GM19025 (cell line): Measurements from ENCODE around the gene SON.
"Not testable (repeated sequence)": the region's sequence is repeated elsewhere in the genome, so short reads cannot be mapped to it uniquely, and the experiment has no call there.

Experiments used
- ATAC-seq: cut with Tn5 transposase; IDR thresholded peaks from one replicate; pipeline ENCODE4 v1.9.1; 2021; ENCODE audit warnings: mild to moderate bottlenecking, low read depth, moderate library complexity; ENCODE audit not compliant: unreplicated experiment

Gene SON

GRCh38 chr21:33542640-33543504 lies at the start of gene SON:
Gene SON (plus strand): TSS chr21:33543038. CDS start chr21:33543093, 55 bp downstream.
- ATAC-seq: peak; percentile 95

GRCh38 chr21:33493756-33494155 lies 49.1 kb upstream of the SON start:
- no peak for ATAC-seq

- no peak for ATAC-seq
Observed at GRCh38 chr21:33495743-33496142, 47.1 kb upstream of the SON start.

GRCh38 chr21:33496345-33496744 lies 46.5 kb upstream of the SON start:
- no peak for ATAC-seq

- no peak for ATAC-seq
Observed at GRCh38 chr21:33505833-33506232, 37.0 kb upstream of the SON start.

GRCh38 chr21:33507003-33507402 lies 35.8 kb upstream of the SON start:
- not testable (repeated sequence) for ATAC-seq

GRCh38 chr21:33510826-33511225 lies 32.0 kb upstream of the SON start:
- no peak for ATAC-seq

GRCh38 chr21:33511639-33512038 lies 31.2 kb upstream of the SON start:
- no peak for ATAC-seq

- no peak for ATAC-seq
Observed at GRCh38 chr21:33512481-33512880, 30.4 kb upstream of the SON start.

- no peak for ATAC-seq
Observed at GRCh38 chr21:33514229-33514628, 28.6 kb upstream of the SON start.

GRCh38 chr21:33518899-33519298 lies 23.9 kb upstream of the SON start:
- no peak for ATAC-seq

GRCh38 chr21:33522297-33522952 lies 20.4 kb upstream of the SON start:
- ATAC-seq: no peak

- no peak for ATAC-seq
Observed at GRCh38 chr21:33522953-33523349, 19.9 kb upstream of the SON start.

GRCh38 chr21:33531007-33531406 lies 11.8 kb upstream of the SON start:
- no peak for ATAC-seq

GRCh38 chr21:33537212-33537611 lies 5.6 kb upstream of the SON start:
- no peak for ATAC-seq

- no peak for ATAC-seq
Observed at GRCh38 chr21:33539616-33540015, 3.2 kb upstream of the SON start.

GRCh38 chr21:33540711-33541104 lies 2.1 kb upstream of the SON start:
- no peak for ATAC-seq

- no peak for ATAC-seq
Observed at GRCh38 chr21:33541105-33541711, 1.6 kb upstream of the SON start.

GRCh38 chr21:33541756-33542639 lies 840 bp upstream of the SON start, which contains the start of gene GART:
Gene GART (minus strand): TSS chr21:33542117. CDS start chr21:33539315, 2,802 bp downstream.
- ATAC-seq: peak; percentile 44

GRCh38 chr21:33543505-33544129 lies 779 bp downstream of the SON start:
- ATAC-seq: no peak
